Osteoblast (primary cell): ENCODE results near the gene SRSF7. TPM values are rescaled to one million over a fixed set of nuclear protein-coding genes. Genes with fewer than 3 reads are reported as not detected.

ENCODE experiments used
- DNase-seq: peaks from one replicate; pipeline ENCODE4 v3.0.0; 2011; ENCODE audit warnings: low spot score, mixed read lengths; ENCODE audit not compliant: insufficient read length; ENCODE audit errors: missing footprints
- H2AFZ ChIP-seq: 2 replicates; pipeline ENCODE4 v1.6.0; 2011; ENCODE audit warnings: mild to moderate bottlenecking, low read length
- H3K27ac ChIP-seq: 2 replicates; pipeline ENCODE4 v1.5.1; 2011; ENCODE audit warnings: mild to moderate bottlenecking, low read depth, low read length, moderate library complexity
- H3K27me3 ChIP-seq: 2 replicates; pipeline ENCODE4 v1.6.0; 2012; ENCODE audit warnings: mild to moderate bottlenecking, control low read depth, inconsistent platforms, low read length, moderate library complexity; ENCODE audit not compliant: insufficient read depth
- H3K36me3 ChIP-seq: 2 replicates; pipeline ENCODE4 v1.5.1; 2011; ENCODE audit warnings: mild to moderate bottlenecking, low read length, control low read depth, moderate library complexity; ENCODE audit not compliant: insufficient read depth
- H3K4me1 ChIP-seq: 2 replicates; pipeline ENCODE4 v1.5.1; 2011; ENCODE audit warnings: mild to moderate bottlenecking, low read length, control low read depth, moderate library complexity; ENCODE audit not compliant: insufficient read depth
- H3K4me2 ChIP-seq: 2 replicates; pipeline ENCODE4 v1.6.0; 2011; ENCODE audit warnings: mild to moderate bottlenecking, low read length; ENCODE audit not compliant: insufficient read depth
- H3K4me3 ChIP-seq: fragments of 200-600 bp; sonication (generic); 3 replicates; pipeline ENCODE4 v1.5.1; 2012; ENCODE audit warnings: mild to moderate bottlenecking, low read length, inconsistent platforms; ENCODE audit not compliant: insufficient read depth
- H3K79me2 ChIP-seq: 2 replicates; pipeline ENCODE4 v1.6.0; 2012; ENCODE audit warnings: mild to moderate bottlenecking, low read length, control low read depth, inconsistent platforms; ENCODE audit not compliant: insufficient read depth
- H3K9me3 ChIP-seq: 2 replicates; pipeline ENCODE4 v1.5.1; 2011; ENCODE audit warnings: low read depth, low read length, control low read depth
- H4K20me1 ChIP-seq: 2 replicates; pipeline ENCODE4 v1.6.0; 2012; ENCODE audit warnings: mild to moderate bottlenecking, low read length, control low read depth; ENCODE audit not compliant: insufficient read depth
- total RNA-seq: library from RNA; depleted of rRNA; stranded (reverse); fragments of >200 nt; gene quantifications from 2 replicates; pipeline ENCODE4 v1.2.3, GENCODE V29; 2012
- TF ChIP-seq, protein P1 (sequence below): IDR thresholded peaks from 2 replicates; pipeline ENCODE4 v1.5.1; 2011; ENCODE audit warnings: mild to moderate bottlenecking, low read depth, low read length, moderate library complexity; ENCODE audit errors: extremely low read depth

Gene SRSF7
- total RNA-seq, 1 donor = 48.1 TPM

DNA sequence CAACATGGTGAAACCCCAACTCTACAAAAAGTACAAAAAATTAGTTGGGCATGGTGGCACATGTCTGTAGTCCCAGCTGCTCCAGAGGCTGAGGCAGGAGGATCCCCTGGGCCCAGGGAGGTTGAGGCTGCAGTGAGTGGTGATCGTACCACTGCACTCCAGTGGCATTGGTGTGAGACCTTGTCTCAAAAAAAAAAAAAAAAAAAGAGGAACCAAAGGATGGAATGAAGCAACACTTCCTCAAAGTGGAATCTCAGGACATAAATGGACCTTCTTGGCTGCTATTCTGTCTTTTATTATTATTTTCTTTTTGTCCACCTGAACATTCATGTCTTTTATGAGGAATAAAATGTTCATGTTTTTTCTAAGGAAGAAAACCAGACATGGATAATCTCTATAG, 40.6 kb upstream of the SRSF7 start:
- no peaks in the 10 kb centered on the region for H3K27me3 ChIP-seq
- H3K4me2 ChIP-seq = no peak overlapping the region
- H3K9me3 ChIP-seq = no peaks in the 10 kb centered on the region
- no peaks in the 10 kb centered on the region for H3K79me2 ChIP-seq
- no peak overlapping the region for H3K27ac ChIP-seq
- no peak for DNase-seq
- no peaks in the 10 kb centered on the region for H4K20me1 ChIP-seq
- H3K4me1 ChIP-seq = no peaks in the 10 kb centered on the region
- TF ChIP-seq, protein P1, sequence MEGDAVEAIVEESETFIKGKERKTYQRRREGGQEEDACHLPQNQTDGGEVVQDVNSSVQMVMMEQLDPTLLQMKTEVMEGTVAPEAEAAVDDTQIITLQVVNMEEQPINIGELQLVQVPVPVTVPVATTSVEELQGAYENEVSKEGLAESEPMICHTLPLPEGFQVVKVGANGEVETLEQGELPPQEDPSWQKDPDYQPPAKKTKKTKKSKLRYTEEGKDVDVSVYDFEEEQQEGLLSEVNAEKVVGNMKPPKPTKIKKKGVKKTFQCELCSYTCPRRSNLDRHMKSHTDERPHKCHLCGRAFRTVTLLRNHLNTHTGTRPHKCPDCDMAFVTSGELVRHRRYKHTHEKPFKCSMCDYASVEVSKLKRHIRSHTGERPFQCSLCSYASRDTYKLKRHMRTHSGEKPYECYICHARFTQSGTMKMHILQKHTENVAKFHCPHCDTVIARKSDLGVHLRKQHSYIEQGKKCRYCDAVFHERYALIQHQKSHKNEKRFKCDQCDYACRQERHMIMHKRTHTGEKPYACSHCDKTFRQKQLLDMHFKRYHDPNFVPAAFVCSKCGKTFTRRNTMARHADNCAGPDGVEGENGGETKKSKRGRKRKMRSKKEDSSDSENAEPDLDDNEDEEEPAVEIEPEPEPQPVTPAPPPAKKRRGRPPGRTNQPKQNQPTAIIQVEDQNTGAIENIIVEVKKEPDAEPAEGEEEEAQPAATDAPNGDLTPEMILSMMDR = no peak
- H3K4me3 ChIP-seq = no peak overlapping the region
- no peaks in the 10 kb centered on the region for H3K36me3 ChIP-seq
- no peak overlapping the region for H2AFZ ChIP-seq

DNA sequence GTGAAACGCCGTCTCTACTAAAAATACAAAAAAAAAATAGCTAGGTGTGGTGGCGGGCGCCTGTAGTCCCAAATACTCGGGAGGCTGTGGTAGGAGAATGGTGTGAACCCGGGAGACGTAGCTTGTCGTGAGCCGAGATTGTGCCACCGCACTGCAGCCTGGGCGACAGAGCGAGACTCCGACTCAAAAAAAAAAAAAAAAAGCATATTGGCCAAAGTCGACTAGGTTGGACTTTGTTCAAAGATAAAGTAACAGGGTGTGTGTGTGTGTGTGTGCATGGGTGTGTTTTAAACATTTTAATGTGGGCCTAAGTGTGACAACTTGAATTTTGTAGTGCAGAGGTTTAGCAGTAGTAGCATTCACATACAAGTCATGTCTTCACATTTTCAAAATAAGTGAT, 38.5 kb upstream of the SRSF7 start:
- DNase-seq = no peak
- no peaks in the 10 kb centered on the region for H3K9me3 ChIP-seq
- no peak overlapping the region for H2AFZ ChIP-seq
- no peak overlapping the region for H3K4me3 ChIP-seq
- no peak overlapping the region for H3K27ac ChIP-seq
- H3K36me3 ChIP-seq = no peaks in the 10 kb centered on the region
- no peaks in the 10 kb centered on the region for H3K4me1 ChIP-seq
- no peaks in the 10 kb centered on the region for H3K79me2 ChIP-seq
- H3K4me2 ChIP-seq = no peak overlapping the region
- TF ChIP-seq, protein P1 = no peak
- no peaks in the 10 kb centered on the region for H3K27me3 ChIP-seq
- no peaks in the 10 kb centered on the region for H4K20me1 ChIP-seq

DNA sequence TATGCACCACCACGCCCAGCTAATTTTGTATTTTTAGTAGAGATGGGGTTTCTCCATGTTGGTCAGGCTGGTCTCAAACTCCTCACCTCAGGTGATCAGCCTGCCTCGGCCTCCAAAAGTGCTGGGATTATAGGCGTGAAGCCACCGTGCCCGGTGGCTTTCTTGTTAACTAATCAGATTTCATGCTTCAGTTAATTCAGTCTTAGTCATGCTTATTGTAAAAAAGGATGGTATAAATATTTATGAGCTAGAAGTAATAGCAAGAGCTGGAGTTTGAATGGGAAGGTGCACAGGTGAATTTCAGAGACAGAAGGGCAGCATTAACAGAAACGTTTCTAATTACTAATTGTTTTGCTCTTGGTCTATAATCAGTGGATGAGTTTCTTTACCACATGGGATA, 37.1 kb upstream of the SRSF7 start:
- DNase-seq = no peak
- H3K4me2 ChIP-seq = no peak overlapping the region
- H4K20me1 ChIP-seq = no peaks in the 10 kb centered on the region
- H2AFZ ChIP-seq = no peak overlapping the region
- no peaks in the 10 kb centered on the region for H3K36me3 ChIP-seq
- H3K79me2 ChIP-seq = no peaks in the 10 kb centered on the region
- no peaks in the 10 kb centered on the region for H3K4me1 ChIP-seq
- no peak overlapping the region for H3K4me3 ChIP-seq
- TF ChIP-seq, protein P1 = no peak
- H3K27me3 ChIP-seq = no peaks in the 10 kb centered on the region
- H3K9me3 ChIP-seq = no peaks in the 10 kb centered on the region
- H3K27ac ChIP-seq = no peak overlapping the region

DNA sequence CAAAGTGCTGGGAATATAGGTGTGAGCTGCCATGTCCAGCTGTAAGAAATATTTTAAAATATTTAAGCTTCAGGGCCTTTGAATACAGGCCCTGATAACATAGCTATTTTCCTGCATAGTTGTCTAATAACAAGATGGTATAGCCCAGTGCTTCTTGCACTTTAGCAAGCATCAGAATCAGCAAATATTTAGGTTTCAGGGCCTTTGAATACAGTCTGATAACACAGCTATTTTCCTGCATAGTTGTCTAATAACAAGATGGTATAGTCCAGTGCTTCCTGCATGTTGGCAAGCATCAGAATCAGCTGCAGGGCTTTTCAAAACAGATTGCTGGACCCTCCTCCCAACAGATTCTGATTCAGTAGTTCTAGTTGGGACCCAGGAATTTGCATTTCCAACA, 32.4 kb upstream of the SRSF7 start:
- DNase-seq = no peak
- Histone ChIP-seq H3K4me2 (no peak overlapping the region), H4K20me1 (no peaks in the 10 kb centered on the region), H3K4me3 (no peak overlapping the region), H3K9me3 (no peaks in the 10 kb centered on the region), H3K79me2 (peaks cover 6% of the 10 kb centered on the region), H3K4me1 (peaks cover 4% of the 10 kb centered on the region), H2AFZ (no peak overlapping the region), H3K27ac (no peak overlapping the region), H3K36me3 (peaks cover 7% of the 10 kb centered on the region), H3K27me3 (no peaks in the 10 kb centered on the region)
- TF ChIP-seq, protein P1 = no peak
